Osteoblast (primary cell): Measurements from ENCODE around the gene CLEC4G. TPM values are rescaled to one million over a fixed set of nuclear protein-coding genes. Genes with fewer than 3 reads are reported as not detected.
"Not testable (repeated sequence)": the region's sequence is repeated elsewhere in the genome, so short reads cannot be mapped to it uniquely, and the experiment has no call there.

Experiments used
- DNase-seq: peaks from one replicate; pipeline ENCODE4 v3.0.0; 2011; ENCODE audit warnings: low spot score, mixed read lengths; ENCODE audit not compliant: insufficient read length; ENCODE audit errors: missing footprints
- H2AFZ ChIP-seq: 2 replicates; pipeline ENCODE4 v1.6.0; 2011; ENCODE audit warnings: mild to moderate bottlenecking, low read length
- H3K27ac ChIP-seq: 2 replicates; pipeline ENCODE4 v1.5.1; 2011; ENCODE audit warnings: mild to moderate bottlenecking, low read depth, low read length, moderate library complexity
- H3K27me3 ChIP-seq: 2 replicates; pipeline ENCODE4 v1.6.0; 2012; ENCODE audit warnings: mild to moderate bottlenecking, control low read depth, inconsistent platforms, low read length, moderate library complexity; ENCODE audit not compliant: insufficient read depth
- H3K36me3 ChIP-seq: 2 replicates; pipeline ENCODE4 v1.5.1; 2011; ENCODE audit warnings: mild to moderate bottlenecking, low read length, control low read depth, moderate library complexity; ENCODE audit not compliant: insufficient read depth
- H3K4me1 ChIP-seq: 2 replicates; pipeline ENCODE4 v1.5.1; 2011; ENCODE audit warnings: mild to moderate bottlenecking, low read length, control low read depth, moderate library complexity; ENCODE audit not compliant: insufficient read depth
- H3K4me2 ChIP-seq: 2 replicates; pipeline ENCODE4 v1.6.0; 2011; ENCODE audit warnings: mild to moderate bottlenecking, low read length; ENCODE audit not compliant: insufficient read depth
- H3K4me3 ChIP-seq: fragments of 200-600 bp; sonication (generic); 3 replicates; pipeline ENCODE4 v1.5.1; 2012; ENCODE audit warnings: mild to moderate bottlenecking, low read length, inconsistent platforms; ENCODE audit not compliant: insufficient read depth
- H3K79me2 ChIP-seq: 2 replicates; pipeline ENCODE4 v1.6.0; 2012; ENCODE audit warnings: mild to moderate bottlenecking, low read length, control low read depth, inconsistent platforms; ENCODE audit not compliant: insufficient read depth
- H3K9me3 ChIP-seq: 2 replicates; pipeline ENCODE4 v1.5.1; 2011; ENCODE audit warnings: low read depth, low read length, control low read depth
- H4K20me1 ChIP-seq: 2 replicates; pipeline ENCODE4 v1.6.0; 2012; ENCODE audit warnings: mild to moderate bottlenecking, low read length, control low read depth; ENCODE audit not compliant: insufficient read depth
- CTCF ChIP-seq: IDR thresholded peaks from 2 replicates; pipeline ENCODE4 v1.5.1; 2011; ENCODE audit warnings: mild to moderate bottlenecking, low read depth, low read length, moderate library complexity; ENCODE audit errors: extremely low read depth
- total RNA-seq: library from RNA; depleted of rRNA; stranded (reverse); fragments of >200 nt; gene quantifications from 2 replicates; pipeline ENCODE4 v1.2.3, GENCODE V29; 2012

The CLEC4G gene
- total RNA-seq, 1 donor, result not detected

GRCh38 chr19:7769171-7769570 is 37.3 kb upstream of the CLEC4G start:
- Histone ChIP-seq H3K36me3 (no peaks in the 10 kb centered on the region), H4K20me1 (no peaks in the 10 kb centered on the region), H3K9me3 (no peaks in the 10 kb centered on the region), H3K4me2 (no peak overlapping the region), H3K27me3 (peaks cover 4% of the 10 kb centered on the region), H3K4me3 (no peak overlapping the region), H3K27ac (no peak overlapping the region), H3K79me2 (no peaks in the 10 kb centered on the region), H3K4me1 (no peaks in the 10 kb centered on the region), H2AFZ (no peak overlapping the region)
- no peak for TF ChIP-seq CTCF
- no peak for DNase-seq

- Histone ChIP-seq H3K27ac (no peak overlapping the region), H3K4me2 (no peak overlapping the region), H3K4me1 (no peaks in the 10 kb centered on the region), H3K9me3 (no peaks in the 10 kb centered on the region), H3K4me3 (no peak overlapping the region), H4K20me1 (no peaks in the 10 kb centered on the region), H3K79me2 (no peaks in the 10 kb centered on the region), H3K36me3 (no peaks in the 10 kb centered on the region), H2AFZ (no peak overlapping the region), H3K27me3 (peaks cover 4% of the 10 kb centered on the region)
- no peak for DNase-seq
- no peak for TF ChIP-seq CTCF
Observed at GRCh38 chr19:7767487-7767886, 35.6 kb upstream of the CLEC4G start.

GRCh38 chr19:7766535-7766934 is 34.6 kb upstream of the CLEC4G start:
- TF ChIP-seq CTCF, result no peak
- no peaks in the 10 kb centered on the region for H3K36me3 ChIP-seq
- H3K27me3 ChIP-seq, result peaks cover 4% of the 10 kb centered on the region
- no peaks in the 10 kb centered on the region for H3K9me3 ChIP-seq
- no peaks in the 10 kb centered on the region for H3K4me1 ChIP-seq
- no peaks in the 10 kb centered on the region for H3K79me2 ChIP-seq
- H3K27ac ChIP-seq, result no peak overlapping the region
- no peak overlapping the region for H2AFZ ChIP-seq
- H3K4me2 ChIP-seq, result no peak overlapping the region
- no peak for DNase-seq
- no peaks in the 10 kb centered on the region for H4K20me1 ChIP-seq
- H3K4me3 ChIP-seq, result no peak overlapping the region

- not testable (repeated sequence) for H3K4me1 ChIP-seq, H4K20me1 ChIP-seq, DNase-seq, H2AFZ ChIP-seq, H3K9me3 ChIP-seq, H3K27me3 ChIP-seq, H3K4me2 ChIP-seq, H3K36me3 ChIP-seq, H3K27ac ChIP-seq, H3K4me3 ChIP-seq, H3K79me2 ChIP-seq
Observed at GRCh38 chr19:7765043-7765442, 33.1 kb upstream of the CLEC4G start.

- H3K36me3 ChIP-seq, H3K27me3 ChIP-seq: not testable (repeated sequence)
Observed at GRCh38 chr19:7764157-7764556, 32.2 kb upstream of the CLEC4G start.

More at GRCh38 chr19:7764157-7764556, 32.2 kb upstream of the CLEC4G start:
- not testable (repeated sequence) for H2AFZ ChIP-seq, H3K4me2 ChIP-seq, H3K79me2 ChIP-seq, H3K9me3 ChIP-seq, H3K27ac ChIP-seq, H4K20me1 ChIP-seq, DNase-seq, H3K4me3 ChIP-seq, H3K4me1 ChIP-seq
